C1 segment of cervical spinal cord (tissue), 14 donors: ENCODE data around the gene PPP1R1A.
A peak's percentile ranks its signal among the peaks of the same experiment; 100 is the strongest.

ENCODE experiments used
- DNase-seq, 14 donors: peaks; one replicate each; lab custom pipeline; 2025; lab: John Stamatoyannopoulos, UW

PPP1R1A gene, protein sequence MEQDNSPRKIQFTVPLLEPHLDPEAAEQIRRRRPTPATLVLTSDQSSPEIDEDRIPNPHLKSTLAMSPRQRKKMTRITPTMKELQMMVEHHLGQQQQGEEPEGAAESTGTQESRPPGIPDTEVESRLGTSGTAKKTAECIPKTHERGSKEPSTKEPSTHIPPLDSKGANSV

GRCh38 chr12:54588110-54588889 is at the start of gene PPP1R1A:
Gene PPP1R1A (minus strand): TSS chr12:54588659. CDS start chr12:54588488, 171 bp downstream.
- DNase-seq: peak in 1 of 14 donors; percentile 23

DNA sequence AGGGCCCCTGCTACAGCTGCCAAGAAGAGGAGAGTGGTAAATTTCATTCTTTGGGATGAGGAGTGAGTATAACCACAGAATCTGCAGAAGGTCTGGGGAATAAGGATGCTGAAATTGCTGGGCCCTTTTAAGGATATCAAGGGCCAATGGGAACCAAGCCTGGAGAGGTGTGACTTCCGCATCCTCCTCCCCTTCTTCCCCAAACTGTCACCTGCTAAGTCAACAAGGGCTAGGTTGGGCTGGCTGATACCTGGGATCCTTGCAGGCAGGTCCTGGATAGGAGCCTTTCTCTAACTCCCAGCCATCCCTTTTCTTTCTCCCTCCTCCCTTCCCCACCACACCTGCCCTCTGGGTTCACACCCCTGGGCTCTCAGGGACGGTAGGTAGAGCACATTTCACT is 46.3 kb upstream of the PPP1R1A start, which contains the start of gene LACRT:
Gene LACRT (minus strand): TSS at position 101 of the 400 bp plus-strand sequence. CDS start 54 bp downstream, at position 47.
- no peak for DNase-seq

GRCh38 chr12:54631988-54632728 is 43.7 kb upstream of the PPP1R1A start:
- no peak for DNase-seq

DNA sequence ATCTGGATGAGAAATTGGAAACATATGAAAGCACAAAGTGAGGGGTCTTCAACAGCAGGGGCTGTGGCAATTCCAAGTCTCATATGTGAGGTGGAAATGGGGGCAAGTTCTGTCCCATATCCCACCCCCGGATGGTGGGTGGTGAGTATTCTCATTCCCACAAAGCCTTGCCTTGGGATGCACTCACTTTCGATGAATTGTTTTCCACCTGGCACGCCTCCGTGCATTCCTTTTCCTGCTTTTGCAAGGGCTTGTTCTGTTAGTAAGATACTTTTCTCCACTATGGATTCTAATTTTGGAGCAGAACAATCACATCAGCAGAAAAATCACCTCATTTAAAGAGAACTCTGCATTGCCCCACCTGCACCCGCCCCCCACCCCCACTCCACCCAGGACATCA is 43.1 kb upstream of the PPP1R1A start:
- no peak for DNase-seq

GRCh38 chr12:54629925-54630324 is 41.5 kb upstream of the PPP1R1A start:
- DNase-seq: no peak

DNA sequence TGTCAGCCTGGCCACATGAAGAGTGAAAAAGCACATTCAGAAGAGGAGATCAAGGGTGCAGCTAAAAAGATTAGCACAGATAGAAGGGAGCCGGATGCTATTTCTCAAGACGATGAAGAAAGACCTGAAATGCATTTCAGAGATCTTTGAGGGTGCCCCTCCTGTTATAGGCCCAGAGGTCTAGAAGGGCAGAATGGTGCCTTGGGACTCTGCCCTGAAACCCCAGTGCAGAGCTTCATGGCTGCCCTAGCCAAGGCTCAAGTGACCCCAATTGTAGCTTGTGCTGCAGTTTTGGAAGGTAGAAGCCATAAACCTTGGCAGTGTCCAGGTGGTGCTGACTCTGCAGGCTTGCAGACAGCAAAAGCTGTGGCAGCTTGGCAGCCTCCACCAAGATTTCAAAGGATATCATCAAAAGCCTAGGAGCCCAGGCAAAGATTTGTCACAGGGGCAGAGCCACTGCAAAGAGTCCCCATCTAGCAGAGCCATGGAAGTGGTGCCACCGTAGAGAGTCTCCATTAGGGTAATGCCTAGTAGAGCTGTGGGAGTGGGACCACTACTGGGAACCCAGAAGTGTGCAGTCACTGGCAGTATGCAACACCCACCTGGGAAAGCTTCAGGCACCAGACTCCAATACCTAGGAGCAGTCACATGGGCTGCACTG is 39.9 kb upstream of the PPP1R1A start:
- DNase-seq: no peak

GRCh38 chr12:54627304-54627703 is 38.8 kb upstream of the PPP1R1A start:
- no peak for DNase-seq

- DNase-seq: no peak
These were observed 37.1 kb upstream of the PPP1R1A start for GRCh38 chr12:54625598-54625997.

DNA sequence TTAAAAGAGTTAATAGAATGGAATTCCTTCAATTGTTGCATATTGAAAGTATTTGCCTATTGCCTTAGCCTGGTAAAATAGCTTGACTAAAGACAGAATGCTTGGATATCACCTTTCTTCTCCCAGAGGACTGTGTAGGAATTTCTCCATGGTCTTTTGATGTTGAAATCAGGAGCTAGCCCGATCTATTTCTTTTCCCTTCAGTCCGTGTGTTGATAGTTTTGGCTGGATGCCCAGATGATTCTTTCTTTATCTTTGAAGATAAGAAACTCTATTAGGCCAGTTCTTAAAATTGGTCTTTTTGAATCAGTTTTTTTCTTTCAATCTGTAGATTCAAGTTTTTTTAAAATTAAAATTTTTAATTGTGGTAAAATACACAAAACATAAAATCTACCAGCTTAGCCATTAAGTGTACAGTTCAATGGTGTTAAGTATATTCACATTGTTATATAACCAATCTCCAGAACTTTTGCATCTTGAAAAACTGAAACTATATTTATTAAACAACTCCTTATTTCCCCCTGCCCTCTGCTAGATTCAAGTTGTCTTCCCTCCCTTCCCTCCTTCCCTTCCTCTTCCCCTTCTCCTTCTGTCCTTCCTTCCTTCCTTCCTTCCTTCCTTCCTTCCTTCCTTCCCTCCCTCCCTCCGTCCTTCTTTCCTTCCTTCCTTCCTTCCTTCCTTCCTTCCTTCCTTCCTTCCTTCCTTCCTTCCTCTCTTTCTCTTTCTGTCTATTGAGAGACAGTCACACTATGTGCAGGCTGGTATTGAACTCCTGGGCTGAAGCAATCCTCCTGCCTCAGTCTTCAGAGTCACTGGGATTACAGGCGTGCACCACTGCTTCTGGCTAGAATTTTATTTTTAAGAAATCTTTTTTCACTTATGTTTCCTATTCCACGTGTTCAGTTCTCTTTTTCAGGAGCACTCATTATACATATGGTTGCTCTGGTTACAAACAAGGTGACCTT is 36.1 kb upstream of the PPP1R1A start:
- no peak for DNase-seq

GRCh38 chr12:54622463-54623183 is 34.2 kb upstream of the PPP1R1A start:
- DNase-seq: no peak

GRCh38 chr12:54616933-54617680 is 28.6 kb upstream of the PPP1R1A start:
- DNase-seq: peak in 1 of 14 donors; percentile 63

GRCh38 chr12:54612225-54612750 is 23.8 kb upstream of the PPP1R1A start:
- peak in 1 of 14 donors; percentile 53 for DNase-seq

- DNase-seq: no peak
These were observed 23.3 kb upstream of the PPP1R1A start for GRCh38 chr12:54611715-54612149.

GRCh38 chr12:54608769-54609168 is 20.3 kb upstream of the PPP1R1A start:
- no peak for DNase-seq

GRCh38 chr12:54608156-54608555 is 19.7 kb upstream of the PPP1R1A start:
- peak in 1 of 14 donors; percentile 42 for DNase-seq

- no peak for DNase-seq
These were observed 18.1 kb upstream of the PPP1R1A start for GRCh38 chr12:54606556-54606955.

GRCh38 chr12:54605138-54605970 is 16.9 kb upstream of the PPP1R1A start:
- DNase-seq: no peak

DNA sequence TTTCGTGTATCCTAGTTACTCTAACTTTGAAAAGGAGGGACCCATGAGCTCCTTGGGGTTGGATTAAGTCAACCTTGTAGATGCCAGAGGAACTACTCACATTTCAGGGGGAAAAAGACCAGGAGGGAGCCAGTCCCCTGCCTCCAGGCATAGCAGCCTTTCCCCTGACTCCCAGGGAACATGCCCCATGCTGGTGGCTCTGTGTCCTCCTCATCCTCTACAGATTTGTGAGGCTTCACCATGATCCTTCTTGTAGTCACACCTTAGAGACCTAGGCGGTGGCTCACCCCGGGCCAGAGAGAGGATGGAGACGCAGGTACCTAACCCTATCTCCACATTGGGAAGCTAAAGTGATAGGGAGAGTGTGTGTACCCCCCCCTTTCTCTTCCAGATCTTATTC is 16.0 kb upstream of the PPP1R1A start:
- DNase-seq: no peak
